Endothelial cell of umbilical vein (primary cell): ENCODE data around the gene C4orf51. TPM values are rescaled to one million over a fixed set of nuclear protein-coding genes. Genes with fewer than 3 reads are reported as not detected.

Source experiments
- BruUV-seq: library from RNA; stranded (reverse); fragments of 400-500 nt; replicated peaks from 2 replicates; lab custom pipeline; 2021; lab: Mats Ljungman, UMichigan
- CTCF ChIA-PET: fragments of 300-600, 350-600 bp; sonication (Branson Sonifier 250); formaldehyde crosslinking; loops from one replicate; lab custom pipeline; 2021; ENCODE audit warnings: antibody characterized with exemption, inconsistent platforms; lab: Charles Lee
- POLR2A ChIA-PET: fragments of 300-600, 350-600 bp; sonication (Branson Sonifier 250); formaldehyde crosslinking; loops from one replicate; lab custom pipeline; 2021; ENCODE audit warnings: antibody characterized with exemption, inconsistent platforms; lab: Charles Lee
- DNase-seq: peaks from one replicate; pipeline ENCODE4 v3.0.0-alpha.2; 2011; ENCODE audit warnings: low read depth, low spot score
- FAIRE-seq: peaks from 2 replicates; lab custom pipeline; 2011; peaks lifted over from hg19 to GRCh38; lab: Jason Lieb, UNC
- H2AFZ ChIP-seq: 2 replicates; pipeline ENCODE4 v1.6.0; 2012; ENCODE audit warnings: low read depth, low read length, control low read depth, inconsistent platforms
- H3K27ac ChIP-seq: 2 replicates; pipeline ENCODE4 v1.5.1; 2011; ENCODE audit warnings: low read depth, mild to moderate bottlenecking, control low read depth, low read length, moderate library complexity; ENCODE audit not compliant: insufficient read depth
- H3K27me3 ChIP-seq, 2 experiments: 2 replicates each; pipeline versions ENCODE4 v1.6.0 to v1.6.1; 2011; ENCODE audit warnings: low read length in 2 of 2, mixed read lengths in 1 of 2; ENCODE audit not compliant: control insufficient read depth in 2 of 2, insufficient read depth in 2 of 2
- H3K36me3 ChIP-seq, 2 experiments: 2 replicates in 1 of 2; 3 replicates in 1 of 2; pipeline ENCODE4 v1.5.1; 2011; ENCODE audit warnings: low read length in 2 of 2, mild to moderate bottlenecking in 1 of 2, moderate library complexity in 1 of 2; ENCODE audit not compliant: control insufficient read depth in 2 of 2, insufficient read depth in 2 of 2; ENCODE audit errors: extremely low read depth in 1 of 2
- H3K4me1 ChIP-seq: 3 replicates; pipeline ENCODE4 v1.5.1; 2011; ENCODE audit warnings: mild to moderate bottlenecking, low read length; ENCODE audit not compliant: control insufficient read depth, insufficient read depth; ENCODE audit errors: extremely low read depth
- H3K4me2 ChIP-seq: 2 replicates; pipeline ENCODE4 v1.6.1; 2011; ENCODE audit warnings: low read length, control low read depth, mixed read lengths; ENCODE audit not compliant: insufficient read depth
- H3K4me3 ChIP-seq, 3 experiments: fragments of 200-600 bp in 1 of 3; sonication (generic), shearing (Covaris generic) in 1 of 3; replicated peaks in 1 of 3; 2 replicates each; pipeline ENCODE4 v1.5.1; 2011 to 2016; ENCODE audit warnings: control low read depth in 3 of 3, low read length in 3 of 3, mild to moderate bottlenecking in 2 of 3, inconsistent platforms in 1 of 3, low read depth in 1 of 3, moderate library complexity in 1 of 3; ENCODE audit not compliant: insufficient read depth in 1 of 3
- H3K79me2 ChIP-seq: 2 replicates; pipeline ENCODE4 v1.6.0; 2012; ENCODE audit warnings: low read length, inconsistent platforms; ENCODE audit not compliant: control insufficient read depth, insufficient read depth
- H3K9ac ChIP-seq: replicated peaks from 2 replicates; pipeline ENCODE3; 2011; ENCODE audit warnings: low read length, control low read depth; ENCODE audit not compliant: insufficient read depth; ENCODE audit errors: extremely low read depth
- H3K9me1 ChIP-seq: replicated peaks from 3 replicates; pipeline ENCODE4 v1.6.0; 2011; ENCODE audit warnings: mild to moderate bottlenecking, low read length; ENCODE audit not compliant: control insufficient read depth, insufficient read depth; ENCODE audit errors: extremely low read depth
- H3K9me3 ChIP-seq: replicated peaks from 2 replicates; pipeline ENCODE4 v1.5.1; 2012; ENCODE audit warnings: low read length, inconsistent platforms; ENCODE audit not compliant: control insufficient read depth, insufficient read depth
- H4K20me1 ChIP-seq: replicated peaks from 2 replicates; pipeline ENCODE3; 2011; ENCODE audit warnings: mild to moderate bottlenecking, low read length; ENCODE audit not compliant: control insufficient read depth, insufficient read depth; ENCODE audit errors: extremely low read depth
- CTCF ChIP-seq, 2 donors: IDR thresholded peaks; 1 replicate in 1 of 2; 2 replicates in 1 of 2; pipeline ENCODE4 v1.5.1; 2011; ENCODE audit warnings: low read length in 2 of 2, mild to moderate bottlenecking in 2 of 2, moderate library complexity in 2 of 2, control low read depth in 1 of 2, inconsistent platforms in 1 of 2, low read depth in 1 of 2; ENCODE audit not compliant: insufficient read depth in 1 of 2; ENCODE audit errors: extremely low read depth in 1 of 2
- EZH2 ChIP-seq: IDR thresholded peaks from 2 replicates; pipeline ENCODE4 v1.6.1; 2012; ENCODE audit warnings: borderline replicate concordance, low read depth, mild to moderate bottlenecking, moderate library complexity, low read length, inconsistent platforms; ENCODE audit not compliant: severe bottlenecking
- FOS ChIP-seq: IDR thresholded peaks from 2 replicates; pipeline ENCODE4 v1.6.1; 2011; ENCODE audit warnings: mild to moderate bottlenecking, low read length, moderate library complexity, borderline replicate concordance; ENCODE audit not compliant: insufficient read depth
- GATA2 ChIP-seq: IDR thresholded peaks from 2 replicates; pipeline ENCODE4 v1.7.0; 2011; ENCODE audit warnings: low read depth, mild to moderate bottlenecking, moderate library complexity, mixed read lengths, low read length; ENCODE audit not compliant: insufficient read length, insufficient read depth
- JUN ChIP-seq: IDR thresholded peaks from 2 replicates; pipeline ENCODE4 v1.6.1; 2011; ENCODE audit warnings: borderline replicate concordance, low read depth; ENCODE audit not compliant: insufficient read length, insufficient read depth
- MAX ChIP-seq: IDR thresholded peaks from 2 replicates; pipeline ENCODE4 v1.6.1; 2011; ENCODE audit not compliant: insufficient read depth, insufficient read length
- MYC ChIP-seq: IDR thresholded peaks from one replicate; pipeline ENCODE4 v1.6.1; 2011; ENCODE audit warnings: mild to moderate bottlenecking, low read depth, low read length
- POLR2A ChIP-seq: IDR thresholded peaks from 2 replicates; pipeline ENCODE4 v1.6.1; 2012; ENCODE audit warnings: low read depth, mild to moderate bottlenecking, control low read depth, low read length
- POLR2AphosphoS5 ChIP-seq: IDR thresholded peaks from 2 replicates; pipeline ENCODE4 v1.6.1; 2012; ENCODE audit warnings: low read depth, mild to moderate bottlenecking, control low read depth, low read length, moderate library complexity; ENCODE audit not compliant: insufficient read depth
- dilution Hi-C: fragments of 300-500 bp; cut with MboI; formaldehyde crosslinking; loops from one replicate; pipeline ENCODE4 v1.15.0; 2019; ENCODE audit warnings: low sequenced_read_pairs; ENCODE audit not compliant: extremely low pct_ligation_motif_present
- intact Hi-C: fragments of 100-400 bp; cut with micrococcal nuclease; formaldehyde crosslinking; loops from one replicate; pipeline ENCODE4 v1.10.0; 2022
- polyA plus RNA-seq, 4 experiments: library from polyadenylated mRNA; depleted of rRNA in 3 of 4; stranded (reverse) in 3 of 4; unstranded in 1 of 4; fragments of >200 nt; gene quantifications; 2 replicates each; pipeline versions ENCODE4 v1.2.1 to v1.2.3, GENCODE V29; 2011 to 2012; ENCODE audit warnings: missing spikeins in 1 of 4
- total RNA-seq: library from RNA; stranded (reverse); gene quantifications from 2 replicates; pipeline ENCODE4 v1.2.3, GENCODE V29; 2021

C4orf51 gene
- total and polyA plus RNA-seq, 2 donors (not counting 3 experiments of a cell fraction or from before 2014, with no cell fraction given), result not detected

GRCh38 chr4:145739845-145740244 is 59.9 kb downstream of the C4orf51 start:
- Histone ChIP-seq H3K9ac (no peak overlapping the region), H3K4me1 (peaks cover 22% of the 10 kb centered on the region), H3K27me3 (peaks cover 5 to 7% of the 10 kb centered on the region in 2 experiments), H3K36me3 (no peaks in the 10 kb centered on the region), H3K9me3 (no peaks in the 10 kb centered on the region), H3K79me2 (no peaks in the 10 kb centered on the region), H3K27ac (no peak overlapping the region), H2AFZ (no peak overlapping the region), H3K4me3 (no peak overlapping the region), H3K9me1 (no peaks in the 10 kb centered on the region), H3K4me2 (no peak overlapping the region), H4K20me1 (no peaks in the 10 kb centered on the region)
- FAIRE-seq, result no peak
- intact Hi-C loops, result no loop called here
- dilution Hi-C loops, result no loop called here
- ChIA-PET POLR2A (no interaction called here), CTCF (no interaction called here)
- DNase-seq, result no peak
- no peak for TF ChIP-seq GATA2
- TF ChIP-seq EZH2, result no peak
- no peak for TF ChIP-seq FOS
- no peak for TF ChIP-seq MYC
- no peak for TF ChIP-seq JUN
- no peak for TF ChIP-seq CTCF (IDR thresholded peaks at IDR 0.05; ENCODE audit: extremely low read depth in 1 of 2, insufficient read depth in 1 of 2, low read depth in 1 of 2, low read length in 2 of 2)
- no peak for TF ChIP-seq POLR2A
- no peak for TF ChIP-seq MAX
- TF ChIP-seq POLR2AphosphoS5, result no peak
- BruUV-seq, result no TSS peak
